Lung (tissue), 12 donors: ENCODE results near the gene MRGPRF. TPM values are rescaled to one million over a fixed set of nuclear protein-coding genes. Genes with fewer than 3 reads are reported as not detected.

Source experiments
- ATAC-seq: fragments of 200-7000 bp; cut with Tn5 transposase; one replicate; pipeline ENCODE4 v1.9.1; 2020; ENCODE audit warnings: moderate number of reproducible peaks; ENCODE audit not compliant: insufficient read depth, low FRiP score
- DNase-seq, 3 donors: peaks; one replicate each; pipeline ENCODE4 v3.0.0-alpha.2; 2013 to 2017
- H3K27ac ChIP-seq, 2 donors: one replicate each; pipeline ENCODE4 v1.5.1; 2013; ENCODE audit warnings: mild to moderate bottlenecking in 2 of 2, moderate library complexity in 2 of 2, control low read depth in 1 of 2, inconsistent platforms in 1 of 2, low read depth in 1 of 2, low read length in 1 of 2
- H3K27me3 ChIP-seq, 3 donors: one replicate each; pipeline ENCODE4 v1.5.1; 2013; ENCODE audit warnings: low read length in 2 of 3; ENCODE audit not compliant: control insufficient read depth in 3 of 3, insufficient read depth in 3 of 3
- H3K36me3 ChIP-seq, 4 donors: one replicate each; pipeline ENCODE4 v1.5.1; 2013; ENCODE audit warnings: low read length in 4 of 4, mild to moderate bottlenecking in 1 of 4, moderate library complexity in 1 of 4; ENCODE audit not compliant: control insufficient read depth in 4 of 4, insufficient read depth in 4 of 4
- H3K4me1 ChIP-seq, 5 donors: one replicate each; pipeline ENCODE4 v1.5.1; 2013; ENCODE audit warnings: low read length in 5 of 5, mild to moderate bottlenecking in 2 of 5, moderate library complexity in 1 of 5; ENCODE audit not compliant: control insufficient read depth in 5 of 5, insufficient read depth in 5 of 5
- H3K4me3 ChIP-seq: one replicate; pipeline ENCODE4 v1.5.1; 2013; ENCODE audit warnings: mild to moderate bottlenecking, control low read depth, moderate library complexity
- H3K9ac ChIP-seq, 2 donors: one replicate each; pipeline ENCODE4 v1.5.1; 2013; ENCODE audit warnings: low read length in 2 of 2, control low read depth in 1 of 2; ENCODE audit not compliant: insufficient read depth in 1 of 2
- H3K9me3 ChIP-seq, 4 donors: one replicate each; pipeline ENCODE4 v1.5.1; 2013; ENCODE audit warnings: low read length in 3 of 4, mild to moderate bottlenecking in 1 of 4, moderate library complexity in 1 of 4; ENCODE audit not compliant: control insufficient read depth in 4 of 4, insufficient read depth in 3 of 4
- WGBS, 2 donors: extraction: QIAGEN DNeasy Blood & Tissue Kit; methylation state at CpG; one replicate each; pipeline ENCODE4 v1.1.7; 2013; 5-methylcytosine and 5-hydroxymethylcytosine counted together
- polyA plus RNA-seq, 2 donors: library from polyadenylated mRNA; stranded (reverse); fragments of 200-250 nt; gene quantifications; one replicate each; pipeline ENCODE4 v1.2.1, GENCODE V29; 2013
- total RNA-seq, 2 donors: library from RNA; depleted of rRNA in 1 of 2; stranded (reverse); fragments of >200 nt in 1 of 2; gene quantifications; one replicate each; pipeline ENCODE4 v1.2.1, GENCODE V29; 2014 to 2021
- TF ChIP-seq, protein P1 (sequence below): IDR thresholded peaks from 2 replicates; pipeline ENCODE4 v1.5.1; 2012; ENCODE audit warnings: mild to moderate bottlenecking; ENCODE audit errors: control extremely low read depth, extremely low read depth
- donor health status: control.
- donor health status: control.
- donor health status: Bipolar disorder and iron deficiency.
- donor health status: healthy.
- donor health status: DM: yes; HTN: yes; CAD: no.

MRGPRF gene
- total and polyA plus RNA-seq, 4 donors, result 9.2 to 16.8 (median 12.2) TPM

GRCh38 chr11:68992743-68993255 is 20.2 kb downstream of the MRGPRF start:
- ATAC-seq, result no peak

DNA sequence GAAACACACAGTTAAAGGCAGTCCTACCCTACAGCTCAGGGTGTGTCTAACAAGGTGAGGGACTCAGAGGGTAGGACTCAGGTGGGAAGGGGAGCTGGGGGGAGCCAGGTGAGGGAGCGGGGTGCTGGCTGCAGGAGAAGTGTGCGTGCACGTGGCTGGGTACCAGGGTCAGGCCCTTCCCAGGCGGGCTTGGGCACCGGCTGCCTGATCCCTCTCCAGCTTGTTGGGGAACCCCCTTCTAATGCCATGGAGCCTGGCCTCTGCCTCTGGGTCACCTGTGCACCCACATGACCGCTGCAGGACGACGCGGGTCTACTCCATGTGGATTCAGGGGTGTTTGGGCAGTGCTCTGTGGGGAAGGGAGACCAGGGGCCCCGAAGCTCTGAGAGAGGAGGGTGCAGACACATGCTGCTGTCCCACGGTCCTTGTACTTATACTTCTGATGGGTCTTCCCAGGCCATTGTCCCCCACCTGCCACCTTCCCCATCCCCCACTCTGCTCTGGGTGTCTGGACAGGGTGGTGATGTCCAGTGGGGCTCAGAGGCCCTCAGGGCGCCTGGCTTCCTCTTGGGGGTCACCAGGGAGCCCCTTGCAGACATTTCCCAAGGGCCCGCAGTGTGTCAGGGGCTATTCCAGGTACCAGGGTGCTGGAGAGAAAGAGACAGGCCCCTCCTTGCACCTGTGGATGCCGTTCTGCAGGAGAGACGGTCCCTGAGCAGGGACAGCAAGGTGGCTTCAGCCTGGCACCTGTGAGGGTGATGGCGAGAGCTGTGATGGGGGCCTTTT is 21.9 kb downstream of the MRGPRF start:
- WGBS, 2 donors, result 86 to 92% methylated on average over 16 of the region's 16 CpGs
- DNase-seq, result no peak
- Histone ChIP-seq H3K36me3 (no peaks in the 10 kb centered on the region), H3K4me3 (no peak overlapping the region), H3K27me3 (peaks cover 0 to 7% (median 0%) of the 10 kb centered on the region in 3 donors), H3K9ac (no peak overlapping the region), H3K9me3 (peaks cover 0 to 7% (median 3%) of the 10 kb centered on the region in 4 donors), H3K4me1 (no peaks in the 10 kb centered on the region), H3K27ac (no peak overlapping the region)
- TF ChIP-seq, protein P1, sequence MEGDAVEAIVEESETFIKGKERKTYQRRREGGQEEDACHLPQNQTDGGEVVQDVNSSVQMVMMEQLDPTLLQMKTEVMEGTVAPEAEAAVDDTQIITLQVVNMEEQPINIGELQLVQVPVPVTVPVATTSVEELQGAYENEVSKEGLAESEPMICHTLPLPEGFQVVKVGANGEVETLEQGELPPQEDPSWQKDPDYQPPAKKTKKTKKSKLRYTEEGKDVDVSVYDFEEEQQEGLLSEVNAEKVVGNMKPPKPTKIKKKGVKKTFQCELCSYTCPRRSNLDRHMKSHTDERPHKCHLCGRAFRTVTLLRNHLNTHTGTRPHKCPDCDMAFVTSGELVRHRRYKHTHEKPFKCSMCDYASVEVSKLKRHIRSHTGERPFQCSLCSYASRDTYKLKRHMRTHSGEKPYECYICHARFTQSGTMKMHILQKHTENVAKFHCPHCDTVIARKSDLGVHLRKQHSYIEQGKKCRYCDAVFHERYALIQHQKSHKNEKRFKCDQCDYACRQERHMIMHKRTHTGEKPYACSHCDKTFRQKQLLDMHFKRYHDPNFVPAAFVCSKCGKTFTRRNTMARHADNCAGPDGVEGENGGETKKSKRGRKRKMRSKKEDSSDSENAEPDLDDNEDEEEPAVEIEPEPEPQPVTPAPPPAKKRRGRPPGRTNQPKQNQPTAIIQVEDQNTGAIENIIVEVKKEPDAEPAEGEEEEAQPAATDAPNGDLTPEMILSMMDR, result no peak
- no peak for ATAC-seq

More at GRCh38 chr11:68992743-68993255, 20.2 kb downstream of the MRGPRF start:
- no peaks in the 10 kb centered on the region for H3K36me3 ChIP-seq
- H3K4me1 ChIP-seq, result no peaks in the 10 kb centered on the region
- no peak for DNase-seq
- no peak overlapping the region for H3K9ac ChIP-seq
- H3K27ac ChIP-seq, result no peak overlapping the region
- TF ChIP-seq, protein P1, result no peak
- peaks cover 0 to 7% (median 0%) of the 10 kb centered on the region in 3 donors for H3K27me3 ChIP-seq
- WGBS, 2 donors, result 61 to 71% methylated on average over 14 of the region's 14 CpGs
- H3K9me3 ChIP-seq, result peaks cover 0 to 2% (median 0%) of the 10 kb centered on the region in 4 donors
- H3K4me3 ChIP-seq, result no peak overlapping the region

DNA sequence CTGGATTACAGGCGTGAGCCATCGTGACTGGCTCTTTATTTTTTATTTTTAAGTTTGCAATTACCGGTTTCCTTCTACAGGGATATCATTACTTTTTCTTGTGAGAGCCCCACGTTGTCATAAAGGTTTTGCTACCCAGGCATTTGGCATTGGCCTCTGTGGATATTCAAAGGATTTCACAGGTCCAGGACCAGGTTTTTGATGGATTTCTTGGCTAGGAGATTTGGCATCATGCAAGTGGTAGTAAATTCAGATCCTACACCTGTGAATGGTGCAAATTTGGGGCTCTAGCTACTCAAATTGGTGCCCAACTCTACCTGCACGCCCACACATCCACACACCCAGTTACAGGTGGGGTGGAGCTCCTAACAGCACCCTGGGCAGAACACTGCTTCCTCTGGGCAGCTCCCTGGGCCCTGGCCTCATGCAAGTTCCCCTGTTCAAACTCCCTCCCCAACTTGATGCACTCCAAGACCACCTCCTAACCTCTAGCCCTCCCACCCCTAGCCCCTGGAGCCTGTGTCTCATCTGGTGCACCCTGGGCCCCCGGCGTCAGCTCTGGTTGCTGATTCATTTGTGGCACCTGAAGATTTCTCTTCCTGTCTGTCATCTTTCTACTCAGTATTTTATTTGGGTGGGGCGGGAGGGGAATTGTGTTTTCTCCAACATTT is 23.0 kb downstream of the MRGPRF start:
- no peaks in the 10 kb centered on the region for H3K36me3 ChIP-seq
- no peak overlapping the region for H3K4me3 ChIP-seq
- peaks cover 0 to 7% (median 0%) of the 10 kb centered on the region in 3 donors for H3K27me3 ChIP-seq
- TF ChIP-seq, protein P1, result no peak
- ATAC-seq, result no peak
- peaks cover 0 to 7% (median 3%) of the 10 kb centered on the region in 4 donors for H3K9me3 ChIP-seq
- H3K9ac ChIP-seq, result no peak overlapping the region
- H3K4me1 ChIP-seq, result no peaks in the 10 kb centered on the region
- H3K27ac ChIP-seq, result no peak overlapping the region
- WGBS, 2 donors, result 85 to 88% methylated on average over 8 of the region's 8 CpGs
- no peak for DNase-seq
